Neuronal stem cell (in vitro differentiated cells): ENCODE measurements around the gene STK36.

Source experiments
- DNase-seq: peaks from one replicate; pipeline ENCODE4 v3.0.0-alpha.2; 2013; ENCODE audit warnings: low spot score
- H2AFZ ChIP-seq: one replicate; pipeline ENCODE4 v1.6.1; 2013; ENCODE audit warnings: mild to moderate bottlenecking, low read length, inconsistent platforms
- H2AK5ac ChIP-seq: 2 replicates; pipeline ENCODE4 v1.6.1; 2013; ENCODE audit warnings: low read depth, mild to moderate bottlenecking, inconsistent platforms, low read length, moderate library complexity, mixed read lengths
- H2BK120ac ChIP-seq: 2 replicates; pipeline ENCODE4 v1.6.1; 2013; ENCODE audit warnings: low read depth, mild to moderate bottlenecking, inconsistent platforms, low read length, moderate library complexity, mixed read lengths
- H2BK12ac ChIP-seq: one replicate; pipeline ENCODE4 v1.6.1; 2013; ENCODE audit warnings: low read length, inconsistent platforms
- H2BK15ac ChIP-seq: 2 replicates; pipeline ENCODE4 v1.6.1; 2013; ENCODE audit warnings: mild to moderate bottlenecking, low read length, inconsistent platforms, mixed read lengths
- H2BK5ac ChIP-seq: one replicate; pipeline ENCODE4 v1.6.1; 2013; ENCODE audit warnings: inconsistent platforms, mild to moderate bottlenecking, low read length, moderate library complexity
- H3K14ac ChIP-seq: one replicate; pipeline ENCODE4 v1.6.1; 2013; ENCODE audit warnings: low read length, inconsistent platforms
- H3K18ac ChIP-seq: 2 replicates; pipeline ENCODE4 v1.6.1; 2013; ENCODE audit warnings: low read length, inconsistent platforms
- H3K23ac ChIP-seq: 2 replicates; pipeline ENCODE4 v1.6.1; 2013; ENCODE audit warnings: low read depth, mild to moderate bottlenecking, mixed read lengths, low read length, inconsistent platforms; ENCODE audit not compliant: poor library complexity
- H3K27ac ChIP-seq: replicated peaks from 3 replicates; pipeline ENCODE4 v1.5.1; 2013; ENCODE audit warnings: low read length, inconsistent platforms
- H3K27me3 ChIP-seq, 3 experiments: 2 replicates each; pipeline ENCODE4 v1.6.1; 2013; ENCODE audit warnings: low read length in 3 of 3, mild to moderate bottlenecking in 2 of 3, inconsistent platforms in 1 of 3, low read depth in 1 of 3, mixed read lengths in 1 of 3, moderate library complexity in 1 of 3; ENCODE audit not compliant: control insufficient read depth in 3 of 3, insufficient read depth in 3 of 3
- H3K36me3 ChIP-seq, 2 donors: replicated peaks in 1 of 2; 2 replicates each; pipeline ENCODE4 v1.6.1; 2013; ENCODE audit warnings: low read length in 2 of 2; ENCODE audit not compliant: control insufficient read depth in 2 of 2, insufficient read depth in 2 of 2
- H3K4ac ChIP-seq: 2 replicates; pipeline ENCODE4 v1.6.1; 2013; ENCODE audit warnings: inconsistent platforms, mild to moderate bottlenecking, low read length, moderate library complexity
- H3K4me1 ChIP-seq, 2 donors: 1 replicate in 1 of 2; 2 replicates in 1 of 2; pipeline ENCODE4 v1.6.1; 2013; ENCODE audit warnings: low read length in 2 of 2, low read depth in 1 of 2; ENCODE audit not compliant: control insufficient read depth in 2 of 2, insufficient read depth in 1 of 2
- H3K4me2 ChIP-seq: one replicate; pipeline ENCODE4 v1.6.1; 2013; ENCODE audit warnings: mild to moderate bottlenecking, low read length, inconsistent platforms; ENCODE audit not compliant: insufficient read depth, poor library complexity, severe bottlenecking
- H3K4me3 ChIP-seq, 2 donors: 2 replicates each; pipeline ENCODE4 v1.5.1; 2013; ENCODE audit warnings: low read length in 2 of 2, mild to moderate bottlenecking in 2 of 2, inconsistent platforms in 1 of 2, moderate library complexity in 1 of 2
- H3K79me1 ChIP-seq: one replicate; pipeline ENCODE4 v1.6.1; 2013; ENCODE audit warnings: low read depth, mild to moderate bottlenecking, inconsistent platforms, low read length, moderate library complexity
- H3K9ac ChIP-seq: one replicate; pipeline ENCODE4 v1.6.1; 2013; ENCODE audit warnings: mild to moderate bottlenecking, low read depth, low read length, inconsistent platforms; ENCODE audit not compliant: poor library complexity
- H3K9me3 ChIP-seq, 2 donors: replicated peaks in 1 of 2; 2 replicates each; pipeline versions ENCODE3 to v1.6.1; 2013; ENCODE audit warnings: low read length in 2 of 2, mild to moderate bottlenecking in 2 of 2, inconsistent platforms in 1 of 2, low read depth in 1 of 2, mixed read lengths in 1 of 2, moderate library complexity in 1 of 2; ENCODE audit not compliant: control insufficient read depth in 2 of 2, insufficient read depth in 1 of 2
- H4K8ac ChIP-seq: one replicate; pipeline ENCODE4 v1.6.1; 2013; ENCODE audit warnings: low read depth, mild to moderate bottlenecking, inconsistent platforms, low read length, moderate library complexity
- H4K91ac ChIP-seq: one replicate; pipeline ENCODE4 v1.6.1; 2013; ENCODE audit warnings: low read length, low read depth, mild to moderate bottlenecking, inconsistent platforms; ENCODE audit not compliant: poor library complexity
- whole genome bisulfite sequencing, 2 donors: extraction: QIAGEN DNeasy Blood & Tissue Kit; methylation state at CpG; one replicate each; pipeline ENCODE4 v1.1.7; 2013; ENCODE audit warnings: missing lambda C conversion rate in 2 of 2, mixed read lengths in 1 of 2; ENCODE audit not compliant: insufficient read length in 2 of 2, insufficient replicate concordance in 1 of 2; ENCODE audit errors: extremely low coverage in 2 of 2; 5-methylcytosine and 5-hydroxymethylcytosine counted together

The STK36 gene

DNA sequence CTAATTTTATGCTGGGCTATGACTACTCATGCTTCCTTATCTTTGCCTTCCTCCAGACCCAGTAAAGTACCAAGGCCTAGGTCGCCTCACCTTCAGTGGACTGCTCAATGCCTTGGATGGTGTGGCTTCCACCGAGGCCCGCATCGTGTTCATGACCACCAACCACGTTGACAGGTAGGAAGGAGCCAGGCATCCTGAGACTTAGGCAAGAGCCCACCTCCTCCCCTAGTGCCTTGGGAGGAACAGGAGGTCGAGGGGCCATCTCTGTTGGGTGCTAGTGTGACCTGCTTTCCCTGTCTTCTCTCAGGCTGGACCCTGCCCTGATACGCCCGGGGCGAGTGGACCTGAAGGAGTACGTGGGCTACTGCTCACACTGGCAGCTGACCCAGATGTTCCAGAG lies 9.1 kb upstream of the STK36 start:
- Histone ChIP-seq H3K9ac (no peak overlapping the region), H2AFZ (no peak overlapping the region), H3K4ac (no peak overlapping the region), H3K4me3 (no peak overlapping the region), H3K27ac (no peak overlapping the region), H3K14ac (no peak overlapping the region), H3K27me3 (no peaks in the 10 kb centered on the region), H2BK5ac (no peak overlapping the region), H2AK5ac (no peak overlapping the region), H4K91ac (no peak overlapping the region), H2BK120ac (no peak overlapping the region), H3K36me3 (peaks cover 47 to 73% of the 10 kb centered on the region in 2 donors), H3K18ac (no peak overlapping the region), H4K8ac (no peak overlapping the region), H2BK12ac (no peak overlapping the region), H2BK15ac (no peak overlapping the region), H3K9me3 (no peaks in the 10 kb centered on the region), H3K4me1 (peaks cover 3 to 4% of the 10 kb centered on the region in 2 donors), H3K23ac (no peak overlapping the region), H3K4me2 (no peak overlapping the region), H3K79me1 (peaks cover 4% of the 10 kb centered on the region)
- WGBS, 2 donors: no CpG with 5 or more reads among the region's 10 CpGs
- DNase-seq: no peak

- Histone ChIP-seq H3K36me3 (peaks cover 49 to 78% of the 10 kb centered on the region in 2 donors), H4K8ac (no peak overlapping the region), H3K27ac (no peak overlapping the region), H3K79me1 (peaks cover 1% of the 10 kb centered on the region), H3K18ac (no peak overlapping the region), H3K4me3 (no peak overlapping the region), H2BK15ac (no peak overlapping the region), H3K14ac (no peak overlapping the region), H2BK120ac (no peak overlapping the region), H3K27me3 (no peaks in the 10 kb centered on the region), H3K4ac (no peak overlapping the region), H2BK12ac (no peak overlapping the region), H3K9ac (no peak overlapping the region), H4K91ac (no peak overlapping the region), H2AK5ac (no peak overlapping the region), H3K9me3 (no peaks in the 10 kb centered on the region), H2BK5ac (no peak overlapping the region), H2AFZ (no peak overlapping the region), H3K23ac (no peak overlapping the region), H3K4me2 (no peak overlapping the region), H3K4me1 (peaks cover 3 to 4% of the 10 kb centered on the region in 2 donors)
- no CpG with 5 or more reads among the region's 15 CpGs for WGBS, 2 donors
- DNase-seq: no peak
These were observed 8.0 kb upstream of the STK36 start for GRCh38 chr2:218663901-218664300.

DNA sequence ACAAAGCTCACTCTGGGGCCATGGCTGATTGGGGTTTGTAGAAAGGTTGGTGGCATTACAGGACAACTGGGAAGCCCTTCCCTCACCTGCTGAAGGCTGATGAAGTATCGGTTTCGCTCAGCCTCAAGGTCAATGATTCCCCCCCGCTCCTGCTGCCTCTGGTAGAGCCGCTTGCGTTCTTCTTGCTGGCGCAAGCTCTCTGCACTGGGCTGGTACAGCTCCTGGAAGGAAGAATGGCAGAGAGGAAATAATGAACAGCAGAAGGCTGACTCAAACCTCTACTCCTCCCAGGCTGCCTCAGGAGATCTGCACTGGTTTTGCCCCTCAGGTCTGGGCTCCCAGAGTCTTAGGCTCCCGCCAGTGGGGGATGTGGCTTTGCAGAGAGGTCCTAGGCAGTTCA lies 7.2 kb upstream of the STK36 start:
- Histone ChIP-seq H2BK15ac (no peak overlapping the region), H3K4me3 (no peak overlapping the region), H3K4ac (no peak overlapping the region), H2BK5ac (no peak overlapping the region), H3K79me1 (no peaks in the 10 kb centered on the region), H4K91ac (no peak overlapping the region), H3K14ac (no peak overlapping the region), H3K9me3 (no peaks in the 10 kb centered on the region), H3K36me3 (peaks cover 49 to 86% of the 10 kb centered on the region in 2 donors), H3K27ac (no peak overlapping the region), H2BK12ac (no peak overlapping the region), H3K4me1 (peaks cover 2 to 4% of the 10 kb centered on the region in 2 donors), H3K27me3 (no peaks in the 10 kb centered on the region), H3K4me2 (no peak overlapping the region), H2AK5ac (no peak overlapping the region), H2AFZ (no peak overlapping the region), H2BK120ac (no peak overlapping the region), H4K8ac (no peak overlapping the region), H3K23ac (no peak overlapping the region), H3K9ac (no peak overlapping the region), H3K18ac (no peak overlapping the region)
- no CpG with 5 or more reads among the region's 7 CpGs for WGBS, 2 donors
- DNase-seq: no peak

- Histone ChIP-seq H3K27me3 (no peaks in the 10 kb centered on the region), H3K79me1 (peaks cover 3% of the 10 kb centered on the region), H3K4me1 (peaks cover 0 to 2% of the 10 kb centered on the region in 2 donors), H3K4ac (no peak overlapping the region), H4K8ac (no peak overlapping the region), H3K27ac (no peak overlapping the region), H3K9me3 (no peaks in the 10 kb centered on the region), H3K4me2 (peak overlapping the region; percentile 74), H3K14ac (no peak overlapping the region), H3K18ac (no peak overlapping the region), H2BK12ac (no peak overlapping the region), H3K9ac (peak overlapping the region; percentile 88), H2BK5ac (no peak overlapping the region), H3K23ac (no peak overlapping the region), H3K4me3 (peak overlapping the region; percentile 93 to 95), H2AK5ac (no peak overlapping the region), H4K91ac (no peak overlapping the region), H2AFZ (peak overlapping the region; percentile 88), H2BK15ac (no peak overlapping the region), H3K36me3 (peaks cover 15 to 48% of the 10 kb centered on the region in 2 donors), H2BK120ac (no peak overlapping the region)
- DNase-seq: no peak
- no CpG with 5 or more reads among the region's 12 CpGs for WGBS, 2 donors
These were observed 711 bp upstream of the STK36 start for GRCh38 chr2:218671097-218671653.
